CD4-positive, alpha-beta T cell (primary cell): ENCODE measurements around the gene FAM181A. TPM values are rescaled to one million over a fixed set of nuclear protein-coding genes. Genes with fewer than 3 reads are reported as not detected.

ENCODE experiments used
- ATAC-seq: fragments of 200-7000 bp; cut with Tn5 transposase; one replicate; pipeline ENCODE4 v1.10.0; 2022; ENCODE audit warnings: mild to moderate bottlenecking; ENCODE audit not compliant: poor library complexity
- CTCF ChIA-PET: fragments of 350-600 bp; sonication (Branson Sonifier 250); formaldehyde crosslinking; loops from one replicate; lab custom pipeline; 2021; ENCODE audit warnings: antibody characterized with exemption, inconsistent platforms; lab: Charles Lee
- POLR2A ChIA-PET: fragments of 350-600 bp; sonication (Branson Sonifier 250); formaldehyde crosslinking; loops from one replicate; lab custom pipeline; 2021; ENCODE audit warnings: antibody characterized with exemption, inconsistent platforms; lab: Charles Lee
- DNase-seq, 14 experiments: peaks; one replicate each; pipeline ENCODE4 v3.0.0-alpha.2; 2013 to 2020; ENCODE audit warnings: mixed read lengths in 2 of 14
- H3K27ac ChIP-seq, 2 donors: one replicate each; pipeline versions ENCODE4 v1.5.1 to v1.7.0; 2013; ENCODE audit warnings: low read length in 2 of 2, low read depth in 1 of 2, mild to moderate bottlenecking in 1 of 2
- H3K27me3 ChIP-seq, 2 experiments: 1 replicate in 1 of 2; 2 replicates in 1 of 2; pipeline versions ENCODE4 v1.6.1 to v1.7.0; 2013; ENCODE audit warnings: low read length in 2 of 2, control low read depth in 1 of 2, mild to moderate bottlenecking in 1 of 2, moderate library complexity in 1 of 2; ENCODE audit not compliant: insufficient read depth in 2 of 2, control insufficient read depth in 1 of 2
- H3K36me3 ChIP-seq: one replicate; pipeline ENCODE4 v1.6.1; 2013; ENCODE audit warnings: low read length, control low read depth; ENCODE audit not compliant: insufficient read depth
- H3K4me1 ChIP-seq: one replicate; pipeline ENCODE4 v1.6.1; 2013; ENCODE audit warnings: low read length, control low read depth; ENCODE audit not compliant: insufficient read depth
- H3K4me3 ChIP-seq: one replicate; pipeline ENCODE4 v1.5.1; 2013; ENCODE audit warnings: mild to moderate bottlenecking, low read length, moderate library complexity
- H3K9me3 ChIP-seq, 2 experiments: 1 replicate in 1 of 2; 2 replicates in 1 of 2; pipeline versions ENCODE4 v1.6.1 to v1.7.0; 2013; ENCODE audit warnings: low read length in 2 of 2, mild to moderate bottlenecking in 2 of 2, control low read depth in 1 of 2, moderate library complexity in 1 of 2; ENCODE audit not compliant: control insufficient read depth in 1 of 2, insufficient read depth in 1 of 2
- H3K27ac Mint-ChIP-seq: one replicate; pipeline ENCODE4 v1.8.0; 2020; ENCODE audit warnings: mixed read lengths
- H3K27me3 Mint-ChIP-seq: one replicate; pipeline ENCODE4 v1.8.0; 2021; ENCODE audit warnings: mixed read lengths
- H3K36me3 Mint-ChIP-seq: one replicate; pipeline ENCODE4 v1.8.0; 2021; ENCODE audit warnings: low read depth, mixed read lengths
- H3K4me1 Mint-ChIP-seq: one replicate; pipeline ENCODE4 v1.8.0; 2021; ENCODE audit warnings: low read depth, mixed read lengths
- H3K4me3 Mint-ChIP-seq: one replicate; pipeline ENCODE4 v1.8.0; 2020; ENCODE audit warnings: mild to moderate bottlenecking, mixed read lengths
- H3K9me3 Mint-ChIP-seq: one replicate; pipeline ENCODE4 v1.8.0; 2020; ENCODE audit warnings: mixed read lengths
- intact Hi-C, 2 experiments: fragments of 100-400 bp; cut with DNase I in 1 of 2; cut with micrococcal nuclease in 1 of 2; formaldehyde crosslinking; loops; one replicate each; pipeline versions ENCODE4 v1.15.1 to v1.9.0; 2023 to 2025; cut with DNase I, micrococcal nuclease
- total RNA-seq, 174 experiments: library from RNA in 2 of 174; stranded (reverse) in 2 of 174; gene quantifications; one replicate each; pipeline ENCODE4 v1.2.3 and lab custom pipeline; 2021 to 2026
- TF ChIP-seq, protein P1 (sequence below): fragments of 200-600 bp; IDR thresholded peaks from one replicate; pipeline ENCODE4 v1.8.0; 2022; ENCODE audit warnings: antibody characterized with exemption, mild to moderate bottlenecking

FAM181A gene
- total RNA-seq, 2 experiments from 2014 or later = not detected

GRCh38 chr14:93898731-93899130 is 28.4 kb upstream of the FAM181A start:
- Histone ChIP-seq H3K27me3 (no peaks in the 10 kb centered on the region), H3K27ac (no peak overlapping the region), H3K36me3 (no peaks in the 10 kb centered on the region), H3K4me1 (no peaks in the 10 kb centered on the region), H3K4me3 (no peak overlapping the region), H3K9me3 (no peaks in the 10 kb centered on the region)
- Mint-ChIP-seq H3K9me3 (no peaks in the 10 kb centered on the region), H3K36me3 (no peaks in the 10 kb centered on the region), H3K27me3 (peaks cover 13% of the 10 kb centered on the region), H3K4me3 (no peak overlapping the region), H3K27ac (no peak overlapping the region), H3K4me1 (no peaks in the 10 kb centered on the region)
- intact Hi-C loops = no loop called here
- DNase-seq (no peak), ATAC-seq (no peak)
- ChIA-PET CTCF (interaction anchor here (0.7 kb wide), 1 partner anchor 15 kb away, joined by 3 read pairs; no protein-coding TSS in a partner anchor), POLR2A (no interaction called here)
- TF ChIP-seq, protein P1, sequence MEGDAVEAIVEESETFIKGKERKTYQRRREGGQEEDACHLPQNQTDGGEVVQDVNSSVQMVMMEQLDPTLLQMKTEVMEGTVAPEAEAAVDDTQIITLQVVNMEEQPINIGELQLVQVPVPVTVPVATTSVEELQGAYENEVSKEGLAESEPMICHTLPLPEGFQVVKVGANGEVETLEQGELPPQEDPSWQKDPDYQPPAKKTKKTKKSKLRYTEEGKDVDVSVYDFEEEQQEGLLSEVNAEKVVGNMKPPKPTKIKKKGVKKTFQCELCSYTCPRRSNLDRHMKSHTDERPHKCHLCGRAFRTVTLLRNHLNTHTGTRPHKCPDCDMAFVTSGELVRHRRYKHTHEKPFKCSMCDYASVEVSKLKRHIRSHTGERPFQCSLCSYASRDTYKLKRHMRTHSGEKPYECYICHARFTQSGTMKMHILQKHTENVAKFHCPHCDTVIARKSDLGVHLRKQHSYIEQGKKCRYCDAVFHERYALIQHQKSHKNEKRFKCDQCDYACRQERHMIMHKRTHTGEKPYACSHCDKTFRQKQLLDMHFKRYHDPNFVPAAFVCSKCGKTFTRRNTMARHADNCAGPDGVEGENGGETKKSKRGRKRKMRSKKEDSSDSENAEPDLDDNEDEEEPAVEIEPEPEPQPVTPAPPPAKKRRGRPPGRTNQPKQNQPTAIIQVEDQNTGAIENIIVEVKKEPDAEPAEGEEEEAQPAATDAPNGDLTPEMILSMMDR = no peak

GRCh38 chr14:93901813-93902212 is 25.3 kb upstream of the FAM181A start:
- no peak for DNase-seq
- no peak overlapping the region for H3K27ac Mint-ChIP-seq
- POLR2A ChIA-PET = no interaction called here
- Histone ChIP-seq H3K9me3 (no peaks in the 10 kb centered on the region), H3K36me3 (no peaks in the 10 kb centered on the region), H3K4me3 (no peak overlapping the region), H3K4me1 (peaks cover 5% of the 10 kb centered on the region), H3K27me3 (peaks cover 0 to 4% of the 10 kb centered on the region in 2 experiments), H3K27ac (no peak overlapping the region)
- CTCF ChIA-PET = no interaction called here
- H3K4me1 Mint-ChIP-seq = no peaks in the 10 kb centered on the region
- no peaks in the 10 kb centered on the region for H3K36me3 Mint-ChIP-seq
- no peak overlapping the region for H3K4me3 Mint-ChIP-seq
- ATAC-seq = no peak
- peaks cover 29% of the 10 kb centered on the region for H3K27me3 Mint-ChIP-seq
- H3K9me3 Mint-ChIP-seq = no peaks in the 10 kb centered on the region
- TF ChIP-seq, protein P1 = no peak
- intact Hi-C loops = no loop called here

- intact Hi-C loops = no loop called here
- Mint-ChIP-seq H3K9me3 (no peaks in the 10 kb centered on the region), H3K4me1 (no peaks in the 10 kb centered on the region), H3K27ac (no peak overlapping the region), H3K27me3 (peaks cover 25% of the 10 kb centered on the region), H3K4me3 (no peak overlapping the region), H3K36me3 (no peaks in the 10 kb centered on the region)
- TF ChIP-seq, protein P1 = no peak
- Histone ChIP-seq H3K9me3 (no peaks in the 10 kb centered on the region), H3K4me3 (no peak overlapping the region), H3K27ac (no peak overlapping the region), H3K36me3 (no peaks in the 10 kb centered on the region), H3K27me3 (peaks cover 0 to 4% of the 10 kb centered on the region in 2 experiments), H3K4me1 (peaks cover 7% of the 10 kb centered on the region)
- DNase-seq (no peak), ATAC-seq (no peak)
- ChIA-PET POLR2A (no interaction called here), CTCF (no interaction called here)
These were observed 24.4 kb upstream of the FAM181A start for GRCh38 chr14:93902619-93903307.
